Activated T-helper 9 cell treated with anti-CD3 and anti-CD28 coated beads, Interleukin-2, amount 50 U/mL, for 16 hours (primary cell): Measurements from ENCODE around the gene PLEKHA3.
"Not testable (repeated sequence)": the region's sequence is repeated elsewhere in the genome, so short reads cannot be mapped to it uniquely, and the experiment has no call there.

Experiments
- DNase-seq: peaks from one replicate; pipeline ENCODE4 v3.0.0-alpha.2; 2020; ENCODE audit warnings: low read depth

Gene PLEKHA3

DNA sequence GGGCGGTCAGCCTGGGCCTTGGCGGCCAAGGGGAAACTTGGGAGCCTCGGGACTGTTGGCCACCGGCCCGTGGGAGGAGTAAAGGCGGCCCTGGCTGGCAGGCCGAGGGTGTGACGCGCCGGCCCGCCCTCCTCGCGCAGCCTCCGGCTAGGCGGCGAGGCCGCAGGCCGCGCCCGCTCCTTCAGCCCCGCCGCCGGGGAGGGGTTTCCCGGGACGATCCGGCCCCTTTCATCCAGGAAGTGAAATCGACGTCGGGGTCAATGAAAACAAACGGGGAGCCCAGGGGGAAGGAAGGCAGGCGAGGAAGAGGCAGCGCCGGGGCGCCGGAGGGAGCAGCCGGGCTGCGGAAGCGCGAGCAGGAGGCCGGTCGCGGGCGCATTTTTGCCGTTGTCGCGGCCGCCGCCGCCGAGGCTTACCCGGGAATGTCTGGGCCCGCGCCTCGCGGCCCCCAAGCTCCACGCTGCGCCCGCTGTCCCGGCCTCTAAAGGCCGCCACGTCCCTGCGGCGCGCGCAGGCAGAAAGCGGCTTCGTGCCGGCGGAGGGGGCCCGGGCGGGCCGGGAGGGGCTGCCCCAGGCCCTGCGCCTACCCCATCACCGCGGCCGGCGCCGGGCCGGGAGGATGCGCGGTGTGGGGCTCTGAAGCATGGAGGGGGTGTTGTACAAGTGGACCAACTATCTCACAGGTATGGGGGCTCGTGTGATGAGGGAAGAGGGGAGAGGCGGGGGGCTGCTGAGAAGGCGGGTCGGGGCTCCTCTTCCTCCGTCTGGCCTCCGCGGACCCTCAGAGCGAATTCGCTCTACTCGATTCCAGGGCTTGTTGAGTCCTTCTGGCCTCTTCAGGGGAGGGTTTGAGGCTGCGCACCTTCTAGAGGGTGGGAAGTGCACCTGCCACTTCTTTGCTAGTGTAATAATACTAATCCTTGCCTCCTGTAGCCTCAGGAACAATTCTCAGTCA lies at the start of gene PLEKHA3:
Gene PLEKHA3, plus strand, starts transcription at position 231 of the 955 bp plus-strand sequence. Its CDS starts 413 bp downstream, at position 644.
- DNase-seq, result peak; percentile 66

DNA sequence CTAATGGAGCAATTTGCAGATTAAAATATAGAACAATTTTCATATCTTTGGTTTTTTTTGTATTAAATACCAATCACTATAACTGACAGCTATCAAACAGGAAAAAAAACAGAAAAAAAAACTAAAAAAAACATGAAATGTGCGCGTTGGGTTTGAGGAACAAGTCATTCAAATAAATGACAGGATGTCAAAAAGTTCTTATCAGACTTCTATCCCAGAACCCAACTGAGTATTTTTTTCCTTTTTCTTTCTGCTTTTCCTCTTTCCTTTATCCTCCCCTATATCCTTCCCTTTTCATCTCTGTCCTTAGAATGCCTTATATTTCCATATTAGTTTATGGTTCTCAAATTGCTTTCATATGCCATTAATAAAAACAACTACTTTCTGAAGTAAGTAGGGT lies 43.6 kb upstream of the PLEKHA3 start:
- no peak for DNase-seq

DNA sequence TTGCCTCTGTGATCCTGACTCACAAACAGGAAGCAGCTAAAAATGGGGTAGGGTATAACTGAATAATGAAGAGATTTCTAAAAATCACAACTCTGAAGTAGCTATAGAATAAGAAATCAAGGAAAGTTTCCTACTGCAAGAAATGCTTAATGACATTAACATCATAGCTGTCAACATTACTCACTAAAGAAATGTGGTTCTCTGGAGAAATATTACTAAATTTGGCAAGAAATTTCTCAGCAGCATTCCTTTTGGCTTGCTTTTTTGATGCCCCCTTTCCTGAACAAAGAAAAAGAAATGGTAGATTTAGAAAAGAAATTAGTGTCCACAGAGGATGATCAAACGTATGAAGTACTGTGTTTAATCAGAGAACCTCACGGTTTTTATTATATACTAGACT lies 38.8 kb upstream of the PLEKHA3 start:
- no peak for DNase-seq

DNA sequence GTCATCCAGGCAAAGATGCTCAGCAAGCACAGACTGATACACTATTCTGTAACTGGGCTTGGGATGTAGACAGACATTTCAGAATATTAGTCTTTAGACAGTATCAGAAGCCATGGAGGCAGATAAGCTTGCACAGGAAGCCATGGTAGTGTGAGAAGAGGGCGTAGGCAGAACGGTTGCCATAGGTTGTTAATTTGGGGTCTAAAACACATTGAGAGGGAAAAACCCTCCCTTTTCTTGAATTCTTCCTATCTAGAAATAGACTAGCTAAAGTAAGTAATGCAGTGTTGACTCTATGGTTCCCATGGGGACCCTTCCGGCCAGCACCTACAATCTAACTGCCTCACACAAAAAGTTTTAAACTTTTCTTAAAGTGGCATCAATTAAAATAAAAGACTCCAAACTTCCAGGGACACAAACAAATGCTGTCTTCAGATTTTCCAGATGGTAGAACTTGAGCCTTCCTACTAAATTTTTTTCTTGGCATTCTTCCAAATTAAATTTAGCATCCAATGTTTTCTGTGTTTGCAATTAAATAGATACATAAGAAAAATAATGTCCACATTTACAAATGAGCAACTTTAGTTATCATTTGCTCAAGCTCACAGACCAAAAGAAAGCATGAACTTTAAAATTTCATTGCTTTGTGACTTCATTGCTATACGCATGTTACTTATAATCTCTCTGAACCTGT lies 31.1 kb upstream of the PLEKHA3 start:
- DNase-seq, result no peak

DNA sequence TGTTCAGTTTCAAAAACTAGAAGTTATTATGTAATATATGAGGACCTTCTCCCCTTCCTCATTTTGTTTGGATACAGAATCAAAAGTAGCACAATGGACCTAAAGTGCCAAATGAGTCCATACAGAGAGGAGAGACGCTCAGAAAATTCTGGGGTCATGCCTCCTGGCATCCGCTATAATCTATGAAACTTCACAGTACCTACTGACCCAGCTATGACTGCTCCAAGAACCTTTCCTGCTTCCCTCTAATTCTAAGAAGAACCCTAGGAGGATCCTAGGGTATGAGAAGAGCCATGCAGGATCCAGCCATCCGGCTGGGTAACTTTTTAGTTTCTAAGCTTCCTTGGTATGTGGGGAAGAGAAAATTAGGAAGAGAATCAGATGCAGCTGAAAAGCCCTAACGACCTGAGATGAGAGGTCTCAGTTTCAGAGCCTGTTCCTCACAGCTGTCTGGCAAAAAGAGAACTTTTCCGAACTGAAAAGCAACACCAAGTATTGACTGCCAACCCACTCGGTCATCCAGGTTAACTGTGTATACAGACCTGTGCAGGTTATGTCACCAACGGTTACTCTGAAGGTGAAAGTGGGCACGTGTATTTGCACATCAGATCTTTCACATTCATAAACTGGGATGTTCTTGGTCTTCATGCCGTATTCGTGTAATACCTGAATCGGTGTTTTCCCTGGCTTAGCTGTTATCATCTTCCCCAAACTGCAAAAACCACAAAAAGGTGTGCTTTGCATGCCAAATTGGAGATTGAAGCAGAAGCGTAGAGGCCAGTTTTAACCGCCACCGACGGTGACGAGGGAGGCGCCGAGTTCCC lies 30.3 kb upstream of the PLEKHA3 start:
- no peak for DNase-seq

DNA sequence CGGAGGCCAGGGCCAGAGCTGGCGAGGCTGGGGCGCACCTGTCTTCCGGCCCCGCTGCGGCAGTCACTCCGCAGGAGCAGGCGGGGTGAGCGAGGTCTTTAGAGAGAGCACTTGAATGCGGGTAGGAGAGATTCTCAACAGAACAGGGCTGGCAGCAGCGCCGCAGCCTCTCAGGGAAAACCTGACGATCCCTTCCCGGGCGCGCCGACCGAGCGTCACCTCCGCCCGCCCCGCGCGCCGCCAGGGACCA lies 29.8 kb upstream of the PLEKHA3 start:
- no peak for DNase-seq

DNA sequence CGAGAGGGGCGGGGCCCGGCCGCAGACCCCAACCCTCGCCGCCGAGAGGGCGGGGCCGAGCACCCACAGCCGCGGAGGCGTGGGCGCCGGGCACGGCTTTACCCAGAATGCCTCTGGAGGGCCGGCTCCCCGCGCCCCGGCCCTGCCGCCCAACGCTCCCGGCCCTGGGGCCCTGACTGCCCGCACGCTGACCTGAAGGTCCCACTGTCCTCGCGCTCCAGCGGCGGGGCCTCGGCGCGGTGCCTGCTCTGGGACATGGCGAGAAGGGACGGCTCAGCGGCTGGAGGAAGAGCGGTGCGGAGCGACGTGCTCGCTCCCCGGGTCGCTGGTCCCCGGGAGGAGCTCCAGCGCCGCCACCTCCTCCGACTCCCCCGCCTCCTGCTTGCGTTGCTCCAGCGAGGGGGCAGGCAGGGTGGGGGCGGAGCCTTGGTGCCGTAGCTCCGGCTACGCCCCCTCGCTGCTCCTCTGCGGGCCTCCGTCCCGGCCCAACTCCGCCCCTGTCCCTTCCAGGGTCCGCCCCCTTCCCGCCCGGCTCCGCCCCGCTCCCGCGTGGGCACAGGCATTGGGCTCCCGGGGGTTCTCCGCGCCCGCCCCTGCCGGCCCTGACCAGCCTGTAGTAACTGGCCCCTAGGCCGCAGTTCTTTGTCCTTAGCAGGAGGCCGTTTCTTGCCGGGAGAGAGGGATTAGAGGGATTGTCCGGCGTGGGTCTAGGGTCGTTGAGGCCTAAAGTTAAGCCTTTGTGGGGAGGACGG lies 29.3 kb upstream of the PLEKHA3 start, which contains the start of the genes PJVK and PRKRA:
Gene PJVK, plus strand, starts transcription at position 605 of the 752 bp plus-strand sequence. CDS start 2,032 bp downstream, outside the sequence.
Gene PRKRA, minus strand, starts transcription at position 402 of the 752 bp plus-strand sequence. Its CDS starts 145 bp downstream, at position 257.
- DNase-seq, result peak; percentile 92

DNA sequence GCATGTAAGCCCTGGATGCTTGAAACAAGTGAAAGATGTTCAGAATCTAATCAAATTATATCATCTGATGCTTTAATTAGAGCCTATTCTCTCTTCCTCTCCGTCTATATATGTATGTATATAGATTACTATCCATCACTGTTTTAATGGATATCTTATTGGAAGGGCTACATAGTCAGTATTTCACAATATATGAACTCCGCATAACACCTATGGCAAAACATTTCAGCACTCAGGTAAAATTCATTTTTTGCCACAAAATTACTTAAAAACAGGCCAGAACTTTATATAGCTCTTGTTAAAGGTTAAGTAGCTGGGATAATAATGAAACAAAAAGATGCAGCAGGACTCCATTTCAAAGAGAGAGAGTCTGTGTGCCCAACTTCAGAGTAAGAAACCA lies 27.9 kb upstream of the PLEKHA3 start:
- DNase-seq, result no peak

DNA sequence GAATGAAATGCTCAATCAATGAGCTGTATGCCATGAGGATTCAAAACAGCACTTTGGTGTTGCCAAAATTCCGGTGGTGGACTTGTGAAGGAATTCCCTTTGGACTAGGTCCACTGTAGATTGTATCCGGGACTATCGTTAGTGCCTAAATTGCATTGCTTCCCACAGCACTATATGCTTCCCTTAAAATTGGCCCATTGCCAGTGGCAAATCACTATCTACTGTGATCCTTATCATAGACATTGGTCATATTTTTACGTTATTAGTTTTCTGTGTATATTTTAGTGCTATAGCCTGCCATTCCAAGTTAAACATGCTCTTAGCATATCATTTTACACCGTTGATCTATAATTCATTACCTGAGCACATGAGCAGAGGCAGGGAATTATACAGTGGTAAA lies 27.4 kb upstream of the PLEKHA3 start:
- DNase-seq, result no peak

DNA sequence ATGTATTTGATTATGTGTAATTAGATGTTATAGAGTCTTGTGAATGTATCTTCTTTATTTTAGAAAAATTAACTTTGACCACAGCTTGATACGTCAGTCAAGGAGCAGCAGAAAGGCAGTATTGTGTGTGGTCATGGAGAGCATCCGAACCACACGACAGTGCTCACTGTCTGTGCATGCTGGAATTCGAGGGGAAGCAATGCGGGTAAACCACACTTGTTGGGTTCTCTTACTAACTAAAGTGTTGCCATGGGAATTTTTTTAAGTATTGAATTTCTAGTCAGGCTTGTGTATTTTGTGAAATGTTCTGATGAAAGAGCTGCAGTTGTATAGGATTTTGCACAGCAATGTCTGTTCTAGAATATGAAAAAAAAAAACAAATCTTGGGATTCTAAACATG lies 24.3 kb upstream of the PLEKHA3 start:
- DNase-seq, result no peak

DNA sequence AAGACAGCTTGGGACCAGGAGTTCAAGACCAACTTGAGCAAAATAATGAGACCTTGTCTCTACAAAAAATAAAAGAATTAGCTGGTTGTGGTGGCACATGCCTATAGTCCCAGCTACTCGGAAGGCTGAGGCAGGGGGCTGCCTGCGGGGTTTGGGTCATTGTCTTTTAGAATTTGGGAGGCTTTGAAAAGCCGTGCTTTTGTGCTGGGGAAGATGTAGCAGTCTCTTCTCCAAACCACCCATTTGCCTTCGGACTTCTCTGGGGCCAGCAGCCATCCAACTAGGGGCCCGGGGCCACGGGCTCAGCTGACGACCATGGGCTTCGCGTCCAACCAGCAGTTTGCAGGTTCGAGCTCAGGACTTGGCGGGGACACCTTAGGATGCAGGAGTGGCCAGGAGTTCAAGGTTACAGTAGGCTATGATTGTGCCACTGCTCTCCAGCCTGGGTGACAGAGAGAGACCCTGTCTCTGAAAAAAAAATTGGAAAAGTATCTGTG lies 22.8 kb upstream of the PLEKHA3 start:
- no peak for DNase-seq

DNA sequence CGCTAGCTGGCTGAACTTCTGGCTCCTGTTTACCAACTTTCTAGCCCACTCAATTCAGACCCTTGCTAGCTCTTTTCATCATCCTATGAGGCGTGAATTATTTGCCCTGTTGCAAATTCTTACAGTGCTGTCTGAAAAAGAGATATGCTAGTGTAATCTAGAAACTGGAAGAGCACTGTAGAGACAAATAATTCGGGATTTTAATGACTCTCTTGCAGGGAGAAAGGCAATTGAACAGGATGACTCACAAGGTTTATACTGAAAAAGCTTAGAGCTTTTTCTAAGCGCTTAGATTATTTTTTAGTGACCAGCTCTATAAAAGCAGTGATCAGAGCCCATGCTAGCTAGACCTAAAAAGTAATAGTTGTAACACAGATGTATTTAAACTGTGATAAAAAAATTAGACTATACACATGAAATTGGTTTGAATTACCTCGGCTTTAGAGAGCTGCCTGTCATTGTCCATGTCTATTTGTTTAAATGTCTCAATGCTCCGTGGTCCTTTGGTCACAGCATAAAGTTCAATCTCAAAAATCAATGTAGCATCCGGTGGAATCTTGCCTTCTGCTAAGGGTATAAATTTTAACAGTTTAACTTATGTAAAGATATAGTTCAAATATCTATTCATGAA lies 10.9 kb upstream of the PLEKHA3 start:
- no peak for DNase-seq

DNA sequence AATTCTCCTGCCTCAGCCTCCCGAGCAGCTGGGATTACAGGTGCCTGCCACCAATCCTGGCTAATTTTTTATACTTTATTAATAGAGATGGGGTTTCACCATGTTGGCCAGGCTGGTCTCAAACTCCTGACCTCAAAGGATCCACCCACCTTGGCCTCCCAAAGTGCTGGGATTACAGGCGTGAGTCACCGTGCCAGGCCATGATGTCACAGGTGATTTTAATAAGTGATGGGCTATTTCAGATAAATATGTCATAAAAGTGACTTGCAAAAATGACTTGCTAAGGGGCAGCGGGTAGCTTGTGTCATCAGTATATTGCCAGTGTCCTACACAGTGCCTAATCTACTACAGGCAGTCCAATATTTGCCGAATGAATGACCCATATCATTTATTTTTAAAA lies 8.9 kb upstream of the PLEKHA3 start:
- not testable (repeated sequence) for DNase-seq

DNA sequence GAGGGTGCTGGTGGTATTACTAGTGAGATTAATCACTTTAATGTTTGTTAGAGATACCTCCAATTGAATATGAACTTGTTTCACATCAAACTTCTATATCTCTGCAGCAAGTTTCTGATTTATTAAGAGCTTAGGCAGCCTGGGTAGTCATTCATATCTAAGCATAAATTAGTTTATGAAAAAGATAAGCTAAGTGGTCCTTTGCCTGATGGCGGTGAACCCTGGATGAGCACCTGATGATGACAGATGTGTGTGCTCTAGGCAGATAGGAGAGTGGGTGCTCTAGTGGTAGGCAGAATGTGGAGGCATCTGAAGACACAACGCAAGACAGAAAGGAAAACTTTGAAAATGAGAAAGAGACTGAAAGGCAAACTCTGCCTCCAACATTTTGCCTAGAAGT lies 6.9 kb upstream of the PLEKHA3 start:
- DNase-seq, result no peak

DNA sequence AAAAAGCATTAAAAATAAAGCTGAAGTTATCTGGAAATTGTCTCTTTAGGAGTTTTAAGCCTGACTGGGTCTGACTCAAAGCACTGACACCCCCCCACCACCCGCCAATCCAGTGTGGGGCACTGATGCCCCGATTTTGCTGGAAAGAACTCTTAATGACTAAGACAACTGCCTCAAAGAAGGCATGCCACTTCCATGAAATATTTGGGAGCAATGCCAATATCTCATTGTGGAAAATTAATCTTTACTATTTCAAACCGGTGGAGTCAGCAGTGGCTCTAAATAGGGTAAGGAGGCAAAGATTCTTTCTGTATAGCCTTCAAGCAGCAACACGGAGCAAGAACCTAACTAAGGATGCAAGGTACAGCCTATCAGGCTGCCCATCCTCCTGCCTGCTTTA lies 6.3 kb upstream of the PLEKHA3 start:
- no peak for DNase-seq

DNA sequence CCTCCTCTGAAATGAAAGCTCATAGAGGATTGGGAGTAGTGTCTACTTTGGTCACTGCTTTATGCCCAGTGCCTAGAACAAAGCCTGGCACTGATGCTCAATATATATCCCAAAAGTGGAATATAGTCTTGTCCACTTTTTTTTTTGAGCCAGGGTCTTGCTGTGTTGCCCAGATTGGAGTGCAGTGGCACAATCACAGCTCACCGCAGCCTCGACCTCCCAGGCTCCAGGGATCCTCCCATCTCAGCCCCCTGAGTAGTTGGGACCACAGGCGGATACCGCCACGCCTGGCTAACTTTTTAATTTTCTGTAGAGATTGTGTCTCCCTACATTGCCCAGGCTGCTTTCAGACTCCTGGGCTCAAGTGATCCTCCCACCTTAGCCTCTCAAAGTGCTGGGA lies 5.7 kb upstream of the PLEKHA3 start:
- no peak for DNase-seq

DNA sequence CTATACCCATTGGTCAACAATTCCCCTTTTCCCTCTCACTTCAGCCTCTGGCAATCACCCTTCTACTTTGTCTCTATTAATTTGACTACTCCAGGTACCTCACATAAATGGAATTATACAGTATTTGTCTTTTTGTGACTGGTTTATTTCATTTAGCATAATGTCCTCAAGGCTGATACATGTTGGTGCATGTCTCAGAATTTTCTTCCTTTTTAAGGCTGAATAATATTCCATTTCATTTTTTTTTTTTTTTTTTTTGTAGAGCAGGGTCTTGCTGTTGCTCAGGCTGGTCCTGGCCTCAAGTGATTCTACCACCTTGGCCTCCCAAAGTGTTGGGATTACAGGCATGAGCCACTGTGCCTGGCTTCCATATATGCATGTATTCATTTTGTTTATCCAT lies 3.8 kb upstream of the PLEKHA3 start:
- DNase-seq, result no peak

DNA sequence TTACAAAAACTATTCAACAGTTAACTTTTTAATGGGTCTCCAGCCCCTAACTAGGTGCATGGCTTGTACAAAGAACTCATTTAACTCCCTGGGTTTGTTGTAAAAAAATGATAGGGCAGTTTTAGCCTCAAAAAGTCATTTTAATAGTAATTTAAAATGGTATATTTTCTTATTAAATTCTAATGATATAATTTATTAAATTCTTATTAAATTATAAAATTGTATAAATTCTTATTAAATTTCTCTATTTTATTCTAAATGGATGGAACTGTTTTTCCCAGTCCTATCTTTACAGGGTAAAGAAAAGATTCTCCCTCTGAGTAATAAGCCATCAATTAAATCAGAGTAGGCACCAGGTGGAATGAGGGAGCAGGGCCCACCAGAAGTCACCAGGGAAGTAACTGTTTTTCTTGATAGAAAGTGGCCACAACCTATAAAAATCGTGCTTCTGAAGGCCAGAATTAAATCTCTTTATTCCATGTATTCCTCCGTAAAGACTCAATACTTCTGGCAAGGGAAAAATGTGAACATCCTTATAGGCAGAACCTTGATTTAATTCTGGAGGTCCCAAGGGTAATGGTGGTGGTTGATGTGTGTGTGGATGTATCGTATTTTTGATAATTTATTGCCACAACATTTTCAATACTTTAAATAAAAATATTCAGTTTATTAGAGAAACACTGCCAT lies 2.7 kb upstream of the PLEKHA3 start:
- no peak for DNase-seq

DNA sequence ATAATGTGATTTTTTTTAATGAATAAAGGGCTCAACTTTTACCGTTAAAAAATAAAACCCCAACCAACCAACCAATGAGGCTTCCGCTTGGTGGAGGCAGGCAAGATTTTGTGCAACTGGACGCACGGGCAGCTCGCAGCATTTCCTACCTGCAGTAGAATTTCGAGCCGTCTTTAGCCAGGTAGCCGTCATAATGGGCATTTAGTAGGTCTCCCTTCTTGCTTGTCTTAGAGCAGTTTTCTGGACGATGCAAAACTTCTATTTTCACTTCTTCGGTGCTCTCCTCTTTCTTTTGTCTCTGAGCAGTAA lies 2.2 kb upstream of the PLEKHA3 start:
- no peak for DNase-seq

DNA sequence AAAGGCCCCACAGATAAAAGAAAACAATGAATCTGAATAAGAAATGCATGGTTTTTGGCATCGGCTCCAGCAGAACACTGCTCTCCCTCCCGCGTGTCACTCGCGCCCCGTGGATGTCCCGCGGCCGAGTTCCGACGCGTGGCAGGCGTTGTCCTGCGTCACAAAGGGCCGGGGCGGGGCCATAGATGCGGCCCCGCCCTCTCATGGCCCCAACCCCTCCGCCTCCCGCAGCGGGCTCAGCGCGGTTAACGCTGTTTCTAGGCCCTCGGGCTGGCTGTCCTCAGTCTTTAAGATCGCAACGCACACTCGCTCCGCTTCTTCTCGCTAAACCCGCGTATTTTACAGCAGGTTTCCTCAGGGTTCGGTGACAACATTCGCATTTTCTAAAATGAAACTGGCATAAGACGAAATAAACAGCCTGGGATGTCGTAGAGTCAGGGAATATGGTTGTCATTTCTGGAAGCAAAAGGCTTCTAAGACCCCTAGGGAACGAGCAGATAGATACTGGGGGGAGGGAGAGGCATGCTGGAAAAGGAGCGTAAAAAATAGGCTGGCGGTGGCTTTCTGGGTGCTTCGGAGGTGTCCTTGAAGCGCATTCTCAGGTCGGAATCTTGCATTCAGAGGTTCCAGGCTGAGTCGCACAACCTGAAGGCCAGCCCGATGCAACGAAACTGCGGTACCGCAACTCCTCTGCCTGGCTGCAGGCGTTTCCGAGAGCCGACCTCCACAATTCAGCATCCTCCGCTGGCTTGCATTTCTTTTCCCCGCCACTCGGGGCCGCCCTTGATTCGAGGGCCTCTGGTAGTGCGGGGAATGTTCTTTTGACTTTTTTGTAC lies 1.6 kb upstream of the PLEKHA3 start, which contains the start of gene FKBP7:
Gene FKBP7, minus strand, starts transcription at position 162 of the 836 bp plus-strand sequence. Its CDS starts 101 bp downstream, at position 61.
- peak; percentile 77 for DNase-seq
